ENCODE data around the gene PCDH7. TPM values are rescaled to one million over a fixed set of nuclear protein-coding genes. Genes with fewer than 3 reads are reported as not detected.

Gene PCDH7
- total and polyA plus RNA-seq, 2 of the 4 experiments (the other 2 are of a cell fraction) = 26.5 to 44.1 TPM

DNA sequence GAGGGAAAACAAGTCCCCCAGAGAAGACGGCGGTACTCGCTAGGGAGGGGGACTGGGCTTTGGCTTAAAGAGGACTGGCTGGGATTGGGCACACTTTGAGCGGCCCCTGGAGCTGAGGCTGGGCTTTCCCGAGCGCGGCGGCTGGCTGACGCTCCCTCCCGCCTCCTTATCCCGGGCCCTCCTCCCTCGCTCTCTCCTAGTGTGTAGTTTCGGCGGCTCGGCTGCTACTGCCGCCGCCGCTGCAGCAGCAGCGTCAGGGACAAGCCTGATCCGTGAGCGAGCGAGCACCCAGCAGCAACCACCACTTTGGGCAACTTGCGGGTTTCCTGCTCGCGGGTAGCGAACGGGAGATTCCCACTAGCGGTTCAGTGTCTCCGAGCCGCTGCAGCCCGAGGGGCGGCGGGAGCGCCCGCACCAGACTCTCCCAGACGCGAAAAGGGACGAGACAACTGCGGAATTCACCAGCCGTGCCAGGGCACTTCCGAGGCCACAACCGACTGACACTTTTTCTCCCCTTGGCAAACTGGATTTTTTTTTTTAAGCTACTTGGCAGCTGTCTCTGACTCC lies 632 bp upstream of the PCDH7 start:
- H4K8ac ChIP-seq (ENCODE audit: low read depth in 2 of 2, low read length in 2 of 2) = peak overlapping the region; percentile 48 to 51
- peaks cover 4 to 23% of the 10 kb centered on the region in 2 experiments for H3K79me1 ChIP-seq (ENCODE audit: low read depth in 1 of 2, low read length in 2 of 2)
- H3K4ac ChIP-seq (ENCODE audit: low read depth, low read length) = peak overlapping the region; percentile 76
- intact Hi-C loops (cut with micrococcal nuclease) (loop anchor here (2.0 to 10.0 kb wide), 7 partner anchors 38 to 1225 kb away; no protein-coding TSS in a partner anchor), dilution Hi-C loops (cut with HindIII; ENCODE audit: low sequenced_read_pairs, unreplicated experiment) (no loop called here), in situ Hi-C loops (cut with MboI; ENCODE audit: low sequenced_read_pairs) (loop anchor here (5.0 kb wide), 1 partner anchor 953 kb away; no protein-coding TSS in a partner anchor)
- ATAC-seq (ENCODE audit: low read depth) (peak; percentile 35), DNase-seq (peak; percentile 68)
- no TSS peak for BruUV-seq (replicated peaks)
- no peak overlapping the region for H2AK5ac ChIP-seq (ENCODE audit: low read depth, low read length)
- peak overlapping the region; percentile 21 for H2AK9ac ChIP-seq (replicated peaks; ENCODE audit: low read depth, low read length, poor library complexity)
- H3K9me3 ChIP-seq (ENCODE audit: control insufficient read depth, insufficient read depth, low read length) = no peaks in the 10 kb centered on the region
- H2BK5ac ChIP-seq (ENCODE audit: low read depth, low read length, poor library complexity, severe bottlenecking) = peak overlapping the region; percentile 58
- peaks cover 13% of the 10 kb centered on the region; the same call in 1 of the 2 replicates for H4K20me1 ChIP-seq (ENCODE audit: insufficient read depth, low read length)
- peak overlapping the region; percentile 17 for H3K18ac ChIP-seq (ENCODE audit: low read depth, low read length)
- peak overlapping the region; percentile 78 for H3K4me3 ChIP-seq (ENCODE audit: insufficient read depth, low read depth, low read length)
- peak overlapping the region; percentile 89 for H3K56ac ChIP-seq (ENCODE audit: extremely low read depth, insufficient read depth, low read length)
- H3K4me1 ChIP-seq (ENCODE audit: control insufficient read depth, insufficient read depth, low read length) = peaks cover 2% of the 10 kb centered on the region; the same call in 1 of the 2 replicates
- H3K4me2 ChIP-seq (ENCODE audit: low read depth, low read length) = peak overlapping the region; percentile 87
- H2BK15ac ChIP-seq (ENCODE audit: low read depth, low read length) = peak overlapping the region; percentile 23; the same call in 1 of the 3 replicates
- ChIA-PET POLR2A (ENCODE audit: unreplicated experiment) (interaction anchor here (0.6 kb wide), 4 partner anchors 153 to 641 kb away, joined by 3 to 7 read pairs (median 4); no protein-coding TSS in a partner anchor), CTCF (interaction anchor here (0.8 to 1.0 kb wide), 2 partner anchors 320 to 327 kb away, joined by 3 read pairs; no protein-coding TSS in a partner anchor)
- TF ChIP-seq MAZ (IDR thresholded peaks at IDR 0.05; ENCODE audit: borderline replicate concordance, low read depth, low read length) = 0 out of 2 replicates have a peak, but pooled peaks have one; percentile 31
- no peak for TF ChIP-seq CHD1 (IDR thresholded peaks at IDR 0.05; ENCODE audit: low read depth, low read length)
- TF ChIP-seq BHLHE40 (IDR thresholded peaks at IDR 0.05; ENCODE audit: low read depth, low read length) = no peak
- TF ChIP-seq, protein P1, sequence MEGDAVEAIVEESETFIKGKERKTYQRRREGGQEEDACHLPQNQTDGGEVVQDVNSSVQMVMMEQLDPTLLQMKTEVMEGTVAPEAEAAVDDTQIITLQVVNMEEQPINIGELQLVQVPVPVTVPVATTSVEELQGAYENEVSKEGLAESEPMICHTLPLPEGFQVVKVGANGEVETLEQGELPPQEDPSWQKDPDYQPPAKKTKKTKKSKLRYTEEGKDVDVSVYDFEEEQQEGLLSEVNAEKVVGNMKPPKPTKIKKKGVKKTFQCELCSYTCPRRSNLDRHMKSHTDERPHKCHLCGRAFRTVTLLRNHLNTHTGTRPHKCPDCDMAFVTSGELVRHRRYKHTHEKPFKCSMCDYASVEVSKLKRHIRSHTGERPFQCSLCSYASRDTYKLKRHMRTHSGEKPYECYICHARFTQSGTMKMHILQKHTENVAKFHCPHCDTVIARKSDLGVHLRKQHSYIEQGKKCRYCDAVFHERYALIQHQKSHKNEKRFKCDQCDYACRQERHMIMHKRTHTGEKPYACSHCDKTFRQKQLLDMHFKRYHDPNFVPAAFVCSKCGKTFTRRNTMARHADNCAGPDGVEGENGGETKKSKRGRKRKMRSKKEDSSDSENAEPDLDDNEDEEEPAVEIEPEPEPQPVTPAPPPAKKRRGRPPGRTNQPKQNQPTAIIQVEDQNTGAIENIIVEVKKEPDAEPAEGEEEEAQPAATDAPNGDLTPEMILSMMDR (conservative IDR thresholded peaks at IDR 0.05; ENCODE audit: low read depth, low read length) = no peak
- peak; percentile 14; the same call in 1 of the 2 replicates for TF ChIP-seq RAD21 (IDR thresholded peaks at IDR 0.05; ENCODE audit: low read length)
- TF ChIP-seq SMC3 (IDR thresholded peaks at IDR 0.05; ENCODE audit: low read depth, low read length) = no peak
- 0 out of 2 replicates have a peak, but pooled peaks have one; percentile 32 for TF ChIP-seq POLR2A (IDR thresholded peaks at IDR 0.05; ENCODE audit: low read depth, low read length)
- no peak overlapping the region for H4K5ac ChIP-seq (ENCODE audit: low read depth, low read length)
- H3K36me3 ChIP-seq (ENCODE audit: control insufficient read depth, insufficient read depth, low read length) = no peaks in the 10 kb centered on the region
- H3K23ac ChIP-seq (ENCODE audit: low read depth, low read length) = peak overlapping the region; percentile 92
- H3K9me1 ChIP-seq (ENCODE audit: insufficient read depth, low read length) = 0 out of 2 replicates have a peak, but pooled peaks cover 5% of the 10 kb centered on the region
- H4K91ac ChIP-seq (ENCODE audit: insufficient read depth, low read depth, low read length) = peak overlapping the region; percentile 85
- peak overlapping the region; percentile 24 for H3K14ac ChIP-seq (replicated peaks; ENCODE audit: low read depth, low read length)
- peak overlapping the region; percentile 66 for H2BK120ac ChIP-seq (ENCODE audit: low read depth, low read length)
- peak overlapping the region; percentile 45 for H3K27ac ChIP-seq (ENCODE audit: insufficient read depth, low read length)
- H3K27me3 ChIP-seq (ENCODE audit: control insufficient read depth, insufficient read depth, low read length) = no peaks in the 10 kb centered on the region; the same call in 1 of the 2 replicates
- WGBS, 2 experiments (ENCODE audit: extremely low coverage in 2 of 2, insufficient read length in 1 of 2) = 0% methylated on average over 12 of the region's 42 CpGs; no CpG with 5 or more reads in 1 of the 2 experiments
- peak overlapping the region; percentile 50 for H3K9ac ChIP-seq (ENCODE audit: low read depth, low read length)
- 0 out of 2 replicates have a peak overlapping the region, but pooled peaks have one; percentile 79 for H2BK20ac ChIP-seq (ENCODE audit: low read depth, low read length)
- H2AFZ ChIP-seq (replicated peaks; ENCODE audit: low read length, poor library complexity) = peak overlapping the region; percentile 93

Measured in IMR-90 (cell line).